NCI-H2171 treated with DMSO at 0.1 percent for 48 hours (cell line): ENCODE measurements around the gene HBG2.
"Not testable (repeated sequence)": the region's sequence is repeated elsewhere in the genome, so short reads cannot be mapped to it uniquely, and the experiment has no call there.

Experiments used
- DNase-seq: peaks from one replicate; lab custom pipeline; 2025; lab: John Stamatoyannopoulos, UW

The HBG2 gene

GRCh38 chr11:5249807-5250396, 4.7 kb downstream of the HBG2 start, which contains the start of gene HBG1:
Gene HBG1 (minus strand): TSS chr11:5249857. CDS start chr11:5249804, 53 bp downstream.
- DNase-seq: not testable (repeated sequence)

GRCh38 chr11:5248498-5248897, 6.1 kb downstream of the HBG2 start:
- not testable (repeated sequence) for DNase-seq

- no peak for DNase-seq
Measured at GRCh38 chr11:5247472-5248192, 6.9 kb downstream of the HBG2 start.

DNA sequence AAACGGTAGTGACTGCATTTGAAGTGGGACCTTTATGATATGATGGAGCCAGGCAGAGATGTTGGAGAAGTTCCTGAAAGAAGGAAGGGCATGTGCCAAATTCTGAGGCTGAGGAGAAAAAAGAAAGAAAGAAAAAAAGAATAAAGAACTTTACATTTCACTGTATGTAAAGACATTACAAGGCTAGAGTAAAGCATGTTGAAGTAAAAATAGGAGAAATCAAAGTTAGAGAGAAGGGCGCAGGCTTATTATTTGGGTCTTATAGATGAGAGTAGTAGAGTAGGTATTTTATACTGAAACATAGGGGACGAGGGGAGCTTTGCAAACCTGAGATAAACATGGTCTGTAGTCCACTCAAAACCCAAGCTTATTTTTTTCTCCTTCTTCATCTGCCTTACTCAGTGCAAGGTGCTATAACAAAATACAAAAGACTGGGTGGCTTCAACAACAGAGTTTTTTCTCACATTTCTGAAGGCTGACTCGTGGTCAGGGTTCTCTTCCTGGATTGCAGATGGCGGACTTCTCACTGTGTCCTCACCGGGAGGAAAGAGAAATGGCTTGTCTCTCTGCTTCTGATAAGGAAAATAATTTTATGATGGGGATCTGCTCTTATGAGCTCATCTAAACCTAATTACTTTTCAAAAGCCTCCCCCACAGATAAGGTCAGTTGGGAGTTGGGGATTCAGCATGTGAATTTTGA, 7.7 kb downstream of the HBG2 start:
- DNase-seq: no peak

DNA sequence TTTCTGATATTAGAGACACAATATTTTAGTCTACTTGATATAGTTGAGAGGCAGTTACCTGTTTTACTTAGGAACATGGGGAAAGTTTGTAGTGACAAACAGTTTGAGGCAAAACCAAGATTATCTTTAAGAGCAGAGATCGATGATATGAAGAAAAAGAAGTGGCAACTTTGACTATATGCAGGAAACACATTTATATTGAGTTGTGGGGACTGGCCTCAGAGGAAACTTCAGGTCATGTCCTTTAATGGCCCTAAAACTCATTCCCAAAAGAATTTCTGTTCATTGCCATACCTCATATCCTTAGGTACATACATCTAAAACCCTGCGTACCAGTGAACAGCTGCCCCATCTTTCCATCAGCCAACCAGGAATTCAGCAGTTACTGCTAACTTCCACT, 9.4 kb downstream of the HBG2 start:
- no peak for DNase-seq

DNA sequence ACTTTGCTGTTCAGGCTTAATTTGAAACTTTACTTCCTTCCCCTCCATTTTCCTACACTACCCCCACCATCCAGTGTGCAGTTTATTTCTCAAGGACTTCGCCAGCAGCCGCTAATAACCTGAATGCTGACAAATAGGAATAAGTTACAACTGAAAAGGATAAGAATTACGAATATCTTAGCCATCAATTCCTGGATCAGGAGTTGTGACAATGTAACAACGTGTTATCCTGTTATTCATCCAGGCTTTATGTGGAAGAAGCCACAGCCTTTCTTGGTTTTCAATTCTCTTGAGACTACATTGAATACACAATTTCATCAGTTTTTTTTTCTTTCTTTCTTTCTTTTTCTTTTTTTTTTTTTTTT, 10.8 kb downstream of the HBG2 start:
- DNase-seq: no peak

DNA sequence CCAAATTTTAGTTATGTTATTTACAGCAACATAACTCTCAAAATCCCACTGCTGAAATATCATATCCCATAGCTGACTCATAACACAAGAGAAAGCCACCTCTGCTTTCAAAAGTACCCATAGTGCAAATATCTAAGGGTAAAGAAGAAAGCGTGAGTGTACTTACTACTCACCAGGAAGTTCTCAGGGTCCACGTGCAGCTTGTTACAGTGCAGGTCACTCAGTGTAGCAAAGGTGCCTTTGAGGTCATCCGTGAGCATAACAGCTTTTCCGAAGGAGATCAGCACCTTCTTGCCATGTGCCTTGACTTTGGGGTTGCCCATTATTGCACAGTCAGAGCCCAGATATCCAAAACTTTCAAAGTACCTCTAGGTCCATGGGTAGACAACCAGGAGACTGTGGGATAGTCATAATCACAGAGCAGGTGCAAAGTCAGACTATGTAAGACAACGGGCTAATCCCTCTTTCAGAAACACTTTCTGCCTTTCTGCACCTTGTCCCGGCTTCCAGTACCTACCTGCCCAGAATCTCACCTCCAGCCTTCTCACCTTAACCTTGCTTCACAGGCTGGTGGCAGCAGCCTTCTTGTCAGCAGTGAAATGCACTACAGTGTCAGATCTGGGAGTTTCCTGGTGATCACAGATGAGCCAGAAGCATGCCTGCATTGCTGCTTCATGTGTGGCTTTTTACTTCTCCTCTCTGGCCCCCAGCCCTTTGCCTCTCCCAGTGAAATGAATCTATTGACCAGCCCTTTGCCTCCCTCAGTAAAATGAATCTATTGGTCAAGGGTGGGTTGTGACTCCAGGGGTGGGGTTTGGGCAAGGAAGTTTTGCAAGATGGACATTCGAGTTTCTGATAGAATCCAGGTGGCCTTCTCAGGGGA, 11.4 kb downstream of the HBG2 start:
- no peak for DNase-seq

GRCh38 chr11:5242208-5242607, 12.4 kb downstream of the HBG2 start:
- DNase-seq: no peak

- no peak for DNase-seq
Measured at GRCh38 chr11:5241458-5241857, 13.1 kb downstream of the HBG2 start.

- DNase-seq: no peak
Measured at GRCh38 chr11:5240458-5240857, 14.1 kb downstream of the HBG2 start.

DNA sequence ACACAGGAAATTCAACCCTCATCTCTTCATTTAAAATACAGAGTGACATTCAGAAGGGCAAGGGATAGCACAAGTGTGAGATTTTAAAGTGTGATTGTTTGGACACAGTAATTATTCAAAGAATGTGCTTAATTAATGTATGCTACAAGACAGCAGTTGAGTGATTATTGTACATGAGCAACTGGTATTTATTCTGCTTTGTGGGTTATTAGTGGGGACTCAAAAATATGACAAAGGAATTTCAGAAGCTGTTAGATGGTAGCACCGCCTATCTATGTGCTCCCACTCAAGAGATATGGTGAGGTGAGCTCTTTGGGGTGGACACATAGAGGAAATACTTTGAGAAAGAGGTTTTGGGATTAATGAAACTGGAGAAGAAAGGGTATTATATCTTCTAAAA, 14.5 kb downstream of the HBG2 start:
- DNase-seq: no peak

GRCh38 chr11:5239046-5239445, 15.5 kb downstream of the HBG2 start:
- no peak for DNase-seq

DNA sequence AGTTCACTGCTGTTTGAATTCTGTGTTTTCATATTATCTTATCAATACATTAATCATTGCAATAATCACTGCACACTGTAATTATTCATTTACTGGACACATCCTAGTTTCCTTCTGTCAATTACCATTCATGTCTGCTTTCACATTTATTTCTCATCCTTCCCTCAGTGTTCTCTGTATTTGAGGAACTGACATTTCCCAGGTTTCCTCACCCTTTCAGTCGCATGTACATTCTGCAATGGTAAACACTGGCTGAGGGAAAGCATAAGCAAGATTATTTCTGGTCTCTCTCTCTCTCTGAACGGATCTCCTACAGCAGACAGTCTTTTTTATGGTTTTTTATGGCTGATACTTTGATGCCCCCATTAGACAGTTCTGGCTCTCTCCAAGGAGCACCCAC, 16.1 kb downstream of the HBG2 start:
- DNase-seq: no peak

DNA sequence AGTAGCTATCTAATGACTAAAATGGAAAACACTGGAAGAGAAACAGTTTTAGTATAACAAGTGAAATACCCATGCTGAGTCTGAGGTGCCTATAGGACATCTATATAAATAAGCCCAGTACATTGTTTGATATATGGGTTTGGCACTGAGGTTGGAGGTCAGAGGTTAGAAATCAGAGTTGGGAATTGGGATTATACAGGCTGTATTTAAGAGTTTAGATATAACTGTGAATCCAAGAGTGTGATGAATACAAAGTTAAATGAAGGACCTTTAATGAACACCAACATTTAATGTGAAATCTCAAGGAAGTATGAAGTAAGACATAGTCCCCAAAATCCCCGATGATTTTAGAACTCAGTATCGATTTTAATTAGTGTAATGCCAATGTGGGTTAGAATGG, 17.2 kb downstream of the HBG2 start:
- no peak for DNase-seq

GRCh38 chr11:5235364-5236095, 19.1 kb downstream of the HBG2 start:
- no peak for DNase-seq

- DNase-seq: no peak
Measured at GRCh38 chr11:5234381-5234834, 20.2 kb downstream of the HBG2 start, which contains the start of gene HBD. Gene HBD (minus strand): TSS chr11:5234483. CDS start chr11:5234433, 50 bp downstream.

GRCh38 chr11:5233307-5233706, 21.3 kb downstream of the HBG2 start:
- DNase-seq: no peak

GRCh38 chr11:5232821-5233220, 21.8 kb downstream of the HBG2 start:
- no peak for DNase-seq

DNA sequence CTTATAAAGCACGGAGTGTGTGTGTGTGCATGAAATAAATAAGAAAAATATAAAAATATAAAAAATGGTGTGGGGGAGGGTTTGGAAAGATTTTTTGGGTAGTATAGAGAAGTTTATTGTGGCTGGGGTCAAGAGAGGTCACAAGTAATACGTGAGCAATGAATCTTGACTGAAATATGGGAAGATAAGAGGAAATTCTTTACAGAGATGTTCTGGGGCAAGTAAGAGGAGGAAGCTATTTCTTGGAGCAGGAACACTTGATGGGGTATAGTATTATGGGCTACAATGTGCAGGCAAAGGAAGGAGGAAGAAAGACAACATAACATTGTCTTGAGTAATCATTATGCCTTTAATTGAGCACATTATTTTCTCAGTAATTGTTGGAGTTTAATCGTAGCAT, 22.4 kb downstream of the HBG2 start:
- DNase-seq: no peak

DNA sequence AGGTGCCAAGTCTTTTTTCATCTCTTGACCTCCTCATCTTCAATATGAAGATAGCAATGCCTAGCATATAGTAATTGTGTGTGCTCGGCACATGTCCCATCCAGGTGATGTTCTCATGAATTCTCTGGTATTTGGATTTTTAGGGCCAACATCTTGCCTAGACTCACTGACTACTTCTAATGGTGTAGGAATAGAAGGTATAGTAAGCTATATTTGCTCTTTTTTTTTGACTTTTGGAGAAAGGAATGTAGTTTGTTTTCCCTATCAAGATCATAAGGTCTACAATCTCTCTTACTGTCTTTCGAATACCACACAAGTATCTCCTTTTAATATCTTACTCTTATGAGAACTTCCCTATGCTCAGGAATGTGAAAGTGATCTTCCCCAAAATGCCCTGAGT, 23.5 kb downstream of the HBG2 start:
- DNase-seq: no peak

DNA sequence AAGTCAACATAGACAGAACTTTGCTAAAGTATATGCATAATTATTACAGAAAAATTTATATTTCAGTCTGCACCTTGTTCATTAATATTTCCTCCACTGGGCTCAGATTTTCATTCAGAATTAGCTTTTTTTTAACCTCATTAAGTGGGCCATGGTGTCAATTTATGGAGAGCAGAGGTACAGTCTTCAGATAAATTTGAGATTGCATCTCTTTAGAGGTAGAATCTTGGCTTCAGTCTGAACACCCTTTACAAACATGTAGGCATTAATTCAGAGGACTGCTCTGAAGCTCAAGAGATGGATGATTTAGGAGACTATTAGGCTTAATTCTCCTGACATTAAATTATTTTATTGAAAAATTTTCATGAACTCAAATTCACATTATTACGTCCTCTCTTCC, 24.3 kb downstream of the HBG2 start:
- DNase-seq: no peak
